Hematopoietic multipotent progenitor cell (in vitro differentiated cells): ENCODE measurements around the gene MED6. TPM values are rescaled to one million over a fixed set of nuclear protein-coding genes. Genes with fewer than 3 reads are reported as not detected.

Experiments used
- DNase-seq, 3 donors: peaks; one replicate each; pipeline ENCODE4 v3.0.0-alpha.2; 2011 to 2015; ENCODE audit warnings: low read depth in 2 of 3, low spot score in 2 of 3
- total RNA-seq: library from RNA; depleted of rRNA; stranded (reverse); fragments of >200 nt; gene quantifications from one replicate; pipeline ENCODE4 v1.2.3, GENCODE V29; 2012

The MED6 gene
- 19.1 TPM for total RNA-seq

DNA sequence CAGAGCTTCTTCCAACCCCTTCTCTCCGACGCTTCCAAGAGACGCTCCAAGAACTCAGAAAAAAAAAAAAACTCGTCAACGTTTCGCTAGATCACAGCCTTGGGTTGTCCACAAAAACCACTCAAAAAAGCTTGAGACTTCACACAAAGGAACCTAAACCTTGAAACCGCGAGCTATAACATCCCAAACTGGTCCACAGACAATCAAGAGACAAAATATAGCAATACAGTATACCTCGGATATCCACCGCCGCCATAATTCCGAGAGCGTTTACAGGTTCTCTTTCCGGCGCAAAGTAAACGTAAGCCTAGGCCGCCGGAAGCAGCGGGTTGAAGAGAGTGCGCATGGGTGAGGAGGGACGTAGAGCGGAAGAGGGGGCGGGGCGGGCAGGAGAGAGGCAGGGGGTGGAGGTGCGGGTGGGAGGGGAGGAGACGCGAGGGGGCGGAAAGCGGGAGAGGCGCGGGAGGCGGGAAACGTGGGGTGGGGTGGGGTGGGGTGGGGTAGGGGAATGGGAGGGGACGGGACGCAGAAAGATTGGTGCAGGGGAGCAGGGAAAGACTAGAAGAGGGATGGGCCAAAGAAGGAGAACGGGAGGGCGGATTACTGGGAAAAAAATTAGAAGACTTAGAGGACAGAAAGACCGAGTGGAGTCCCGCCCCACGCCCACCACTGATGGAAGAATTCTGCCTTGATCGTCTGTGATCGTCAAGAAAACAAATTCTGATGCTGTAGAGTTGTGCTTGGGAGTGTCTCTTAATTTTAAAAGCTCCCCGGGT is at the start of gene MED6:
Gene MED6 (minus strand): TSS at position 274 of the 776 bp plus-strand sequence. CDS start 18 bp downstream, at position 256.
- DNase-seq: peak; percentile 72 to 97 (median 93)

DNA sequence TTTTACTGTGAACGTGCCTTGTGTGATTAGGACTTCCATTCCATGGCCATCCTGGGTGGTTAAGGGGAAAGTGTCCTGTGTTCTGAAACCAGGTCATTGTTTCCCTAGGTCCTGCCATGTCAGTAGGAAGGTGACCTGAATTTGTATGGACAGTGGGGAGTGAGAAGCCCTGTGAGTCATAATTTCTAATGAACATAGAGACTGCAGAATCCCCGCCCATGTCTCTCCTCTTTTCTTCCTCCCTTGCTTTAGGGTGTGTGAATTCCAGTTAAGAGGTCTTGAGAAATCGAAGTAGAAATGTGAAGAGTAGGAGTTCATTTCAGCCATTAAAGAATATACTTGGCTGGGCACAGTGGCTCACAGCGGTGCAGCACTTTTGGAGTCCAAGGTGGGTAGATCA is 49.3 kb upstream of the MED6 start:
- no peak for DNase-seq

DNA sequence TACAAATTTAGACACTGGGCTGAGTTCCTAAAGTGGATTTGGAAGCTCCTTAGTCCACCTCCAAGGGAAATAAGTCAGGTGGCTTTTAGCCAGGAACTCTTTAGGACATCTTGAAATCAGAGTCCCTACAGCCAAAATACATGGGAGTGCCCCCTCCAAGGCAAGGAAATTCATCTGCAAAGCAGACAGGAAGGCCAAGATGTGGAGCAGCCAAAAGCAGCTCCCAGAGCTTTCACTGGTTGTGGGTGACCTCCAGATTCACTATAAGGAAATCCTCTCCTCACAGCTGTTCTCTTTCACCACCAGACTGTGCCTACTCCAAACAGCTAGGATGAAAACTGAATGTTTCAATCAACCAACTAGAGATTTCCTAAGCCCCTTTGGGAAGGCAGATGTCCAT is 47.9 kb upstream of the MED6 start:
- DNase-seq: no peak

DNA sequence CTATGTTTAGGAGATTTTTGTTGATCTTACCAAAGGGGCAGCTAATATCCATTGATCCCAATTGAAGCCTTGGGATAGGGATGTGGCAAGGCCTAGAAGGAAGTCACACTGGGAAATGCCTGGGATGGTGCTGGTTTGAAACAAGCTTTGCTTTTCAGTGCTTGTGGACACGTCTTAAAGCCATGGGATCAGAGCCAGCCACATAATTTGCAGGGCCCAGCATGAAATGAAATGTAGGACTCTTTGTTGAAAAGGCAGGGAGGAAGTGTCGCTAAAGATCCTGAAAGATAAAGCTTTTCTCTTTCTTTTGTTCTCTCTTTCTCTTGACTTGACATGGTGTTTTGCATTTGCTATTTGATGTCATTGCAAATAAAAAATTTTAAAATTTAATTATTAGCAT is 46.2 kb upstream of the MED6 start:
- DNase-seq: no peak

GRCh38 chr14:70645892-70646291 is 45.4 kb upstream of the MED6 start:
- no peak for DNase-seq

GRCh38 chr14:70643967-70644366 is 43.5 kb upstream of the MED6 start:
- DNase-seq: no peak

GRCh38 chr14:70642303-70643235 is 42.1 kb upstream of the MED6 start:
- DNase-seq: peak in 2 of 3 donors; percentile 42 to 55

DNA sequence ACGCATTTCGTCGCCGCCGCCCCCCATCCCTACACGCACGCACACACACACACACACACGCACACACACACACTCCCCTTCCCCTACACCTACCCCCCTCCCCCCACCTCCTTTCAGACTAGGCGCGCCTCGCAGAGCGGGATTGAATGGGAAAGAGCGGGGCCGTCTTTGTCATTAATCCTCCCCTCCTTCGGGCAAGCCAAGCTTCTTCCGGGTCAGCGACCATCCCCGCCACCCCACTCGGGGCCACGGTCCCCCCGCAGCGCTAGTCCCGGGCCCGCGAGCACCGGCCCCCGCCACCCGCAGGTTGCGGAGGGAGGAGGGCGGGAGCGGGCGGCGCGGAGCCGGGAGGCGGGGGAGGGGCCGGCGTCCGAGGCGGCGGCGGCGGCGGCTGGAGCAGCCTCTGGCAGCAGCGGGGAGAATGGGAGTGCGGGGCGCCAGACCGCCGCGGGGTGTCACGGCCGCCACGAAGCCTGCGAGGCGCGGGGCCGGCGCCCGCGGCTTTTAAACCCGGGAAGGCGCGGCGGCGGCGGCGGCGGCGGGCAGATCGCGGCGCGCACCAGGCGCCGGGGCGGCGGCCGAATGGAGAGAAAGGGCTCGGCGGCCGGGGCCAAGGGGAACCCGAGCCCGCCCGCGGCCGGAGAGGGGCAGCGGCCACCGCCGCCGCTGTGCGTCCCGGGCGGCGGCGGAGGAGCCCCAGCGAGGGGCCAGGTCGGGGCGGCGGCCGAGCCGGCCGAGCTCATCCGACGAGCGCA is 41.3 kb upstream of the MED6 start, which contains the start of gene TTC9:
Gene TTC9 (plus strand): TSS at position 369 of the 755 bp plus-strand sequence. CDS start 214 bp downstream, at position 583.
- peak in 2 of 3 donors; percentile 31 to 43 for DNase-seq

DNA sequence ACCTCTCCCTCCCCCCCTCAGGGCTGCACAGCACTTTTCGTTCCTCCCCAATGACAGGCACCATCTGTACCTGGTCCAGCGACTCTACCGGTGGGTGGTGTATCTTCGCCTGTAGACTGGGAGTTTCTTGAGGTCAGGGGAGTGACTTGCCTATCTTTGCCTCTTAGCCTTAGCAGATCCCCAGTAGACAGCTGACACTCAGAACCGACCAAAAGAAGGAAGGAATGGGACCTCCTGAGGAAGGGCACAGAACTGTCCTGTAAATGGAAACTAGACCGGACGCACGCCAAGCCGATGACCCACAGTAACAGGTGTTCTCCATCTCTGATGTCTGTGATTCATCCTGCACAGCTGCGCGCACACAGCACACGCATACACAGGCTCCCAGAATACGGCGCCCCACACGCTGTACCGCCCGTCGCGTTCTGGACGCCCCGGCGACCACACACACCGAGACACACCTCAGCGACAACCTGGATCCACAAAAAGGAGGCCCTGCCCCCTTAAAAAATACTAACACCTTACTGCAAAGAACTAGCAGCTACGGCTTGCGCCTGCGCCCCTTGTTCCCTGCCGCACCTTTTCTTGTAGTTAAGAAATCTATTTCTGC is 40.6 kb upstream of the MED6 start:
- peak in 2 of 3 donors; percentile 34 to 49 for DNase-seq

DNA sequence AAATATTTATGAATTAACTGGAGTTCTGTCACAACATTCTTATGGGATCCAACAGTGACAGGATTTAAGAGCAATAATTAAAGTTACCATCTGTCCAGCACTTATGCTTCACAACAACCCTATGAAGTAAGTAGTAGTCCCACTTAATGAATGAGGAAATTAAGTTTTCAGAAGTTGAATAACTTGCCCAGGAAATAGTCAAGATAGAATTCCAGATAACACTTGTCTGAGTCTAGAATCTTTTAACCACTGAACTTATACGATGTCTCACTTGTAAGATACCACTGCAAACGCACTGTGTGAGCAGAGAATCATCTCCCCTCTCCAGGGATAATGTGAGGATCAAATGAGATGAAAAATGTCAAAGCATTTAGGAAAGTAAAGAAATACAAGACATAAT is 38.0 kb upstream of the MED6 start:
- no peak for DNase-seq

GRCh38 chr14:70635971-70636595 is 35.6 kb upstream of the MED6 start:
- DNase-seq: no peak

- DNase-seq: no peak
Observed at GRCh38 chr14:70631948-70632347, 31.5 kb upstream of the MED6 start.

DNA sequence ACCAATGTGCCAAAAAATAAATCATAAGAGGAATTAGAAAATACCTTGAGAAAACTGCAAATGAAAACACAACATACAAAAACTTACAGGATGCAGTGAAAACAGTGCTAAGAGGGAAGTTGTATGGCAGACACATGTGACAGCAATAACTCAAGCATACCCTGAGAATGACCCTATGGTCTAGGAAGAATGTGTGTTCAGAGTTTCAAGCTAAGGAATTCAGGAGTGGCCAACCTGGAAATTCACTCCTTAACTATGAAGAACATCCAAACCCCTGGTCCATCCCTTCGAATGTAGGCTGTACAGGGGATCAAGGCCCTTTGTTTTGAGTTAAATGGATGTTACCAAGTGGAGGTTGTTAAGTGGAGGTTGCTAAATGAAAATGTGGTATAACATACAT is 24.5 kb upstream of the MED6 start:
- no peak for DNase-seq

DNA sequence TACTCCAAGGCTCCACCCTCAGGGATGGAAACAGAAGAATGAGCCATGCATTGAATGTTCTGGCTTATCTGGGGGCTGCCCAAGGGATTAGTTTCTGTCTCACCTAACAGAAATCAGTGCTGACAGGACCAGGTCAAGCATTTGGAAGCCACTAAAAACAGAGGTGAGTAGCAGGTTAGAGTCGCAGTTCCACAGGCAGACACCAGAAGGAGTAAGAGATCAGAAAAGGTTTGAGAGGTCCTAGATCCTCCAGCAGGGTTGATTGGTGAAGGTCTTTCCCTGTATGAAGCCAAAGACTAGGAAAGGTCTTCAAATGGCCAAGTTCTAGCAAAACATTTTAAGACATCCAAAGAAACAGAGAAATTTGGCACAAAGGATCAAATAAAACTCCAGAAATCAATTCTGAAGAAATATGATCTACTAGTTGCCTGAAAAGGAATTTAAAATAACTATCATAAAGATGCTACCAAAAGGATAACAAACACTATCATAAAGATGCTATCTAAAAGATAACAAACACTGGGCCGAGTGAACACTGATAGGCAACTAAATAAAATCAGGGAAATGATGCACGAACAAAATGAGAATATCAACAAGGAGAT is 21.8 kb upstream of the MED6 start:
- DNase-seq: peak; percentile 28 to 70 (median 46)

- DNase-seq: no peak
Observed at GRCh38 chr14:70619708-70620107, 19.3 kb upstream of the MED6 start.

DNA sequence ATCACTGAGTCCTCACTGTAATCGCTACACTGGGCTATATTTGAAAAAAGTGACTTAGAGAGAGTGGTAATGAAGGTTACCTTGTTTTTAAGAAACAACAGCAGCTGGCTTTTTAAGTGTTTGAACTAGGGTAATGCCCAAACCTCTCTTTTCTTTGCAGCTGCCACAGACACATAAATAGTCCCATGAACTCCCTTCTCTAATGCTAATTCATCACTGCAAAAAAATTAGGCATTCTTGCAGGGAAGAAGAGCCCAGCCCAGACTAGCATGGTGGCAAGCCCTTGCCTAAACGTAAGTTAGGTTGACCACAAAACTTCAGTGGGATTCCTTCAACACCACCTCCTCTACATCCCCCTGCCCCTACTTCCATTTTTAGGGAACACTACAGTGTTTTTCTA is 17.9 kb upstream of the MED6 start:
- no peak for DNase-seq

DNA sequence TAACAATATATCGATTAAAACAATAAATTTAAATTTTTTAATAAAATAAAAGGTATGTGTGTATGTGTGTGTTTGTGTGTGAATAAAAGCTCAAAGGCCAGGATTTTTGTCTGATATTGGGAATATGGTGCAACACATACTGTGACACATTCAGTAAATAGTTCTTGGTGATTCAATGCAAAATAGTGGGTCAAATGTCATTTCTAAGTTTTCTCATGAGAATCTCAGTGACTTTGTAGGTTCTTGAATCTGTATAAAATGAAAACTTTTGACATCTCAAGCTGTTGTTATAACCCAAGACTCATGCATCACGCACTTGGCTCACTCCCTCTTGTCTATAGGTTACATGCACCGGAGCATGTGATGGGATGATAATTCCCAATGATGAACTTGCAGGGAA is 16.2 kb upstream of the MED6 start:
- DNase-seq: no peak

DNA sequence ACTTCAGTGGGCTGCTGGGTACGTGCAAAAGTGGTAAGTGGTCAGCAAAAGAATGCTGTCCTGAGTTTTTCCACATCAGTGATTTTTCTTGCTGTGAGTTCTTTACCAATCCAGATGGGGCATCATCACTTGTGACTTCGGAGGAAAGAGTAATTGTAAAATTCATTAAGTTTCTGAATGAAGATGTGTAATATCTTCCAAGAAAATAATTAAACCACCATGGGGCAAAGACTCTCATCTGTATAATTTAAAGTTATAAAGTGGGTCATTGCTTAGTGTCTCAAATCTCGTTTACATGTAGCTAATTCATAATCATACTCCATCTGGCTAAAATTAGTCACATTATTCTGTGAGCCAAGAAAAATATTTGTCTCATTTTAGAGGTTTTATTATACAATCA is 10.8 kb upstream of the MED6 start:
- no peak for DNase-seq

GRCh38 chr14:70602254-70602653 is 1.8 kb upstream of the MED6 start:
- no peak for DNase-seq

- no peak for DNase-seq
Observed at GRCh38 chr14:70601162-70601561, 707 bp upstream of the MED6 start.
